DND-41 (cell line): ENCODE results near the gene ZNF701.
"Not testable (repeated sequence)": the region's sequence is repeated elsewhere in the genome, so short reads cannot be mapped to it uniquely, and the experiment has no call there.

Experiments
- ATAC-seq: fragments of 200-7000 bp; cut with Tn5 transposase; 3 replicates; pipeline ENCODE4 v1.9.1; 2021; ENCODE audit warnings: low read depth; ENCODE audit not compliant: insufficient read depth
- DNase-seq: peaks from one replicate; pipeline ENCODE4 v3.0.0-alpha.2; 2020
- H2AFZ ChIP-seq: 2 replicates; pipeline ENCODE4 v1.6.0; 2012; ENCODE audit warnings: low read depth, low read length
- H3K27ac ChIP-seq: 2 replicates; pipeline ENCODE4 v1.5.1; 2012; ENCODE audit warnings: low read length, inconsistent platforms
- H3K27me3 ChIP-seq: fragments of 200-600 bp; sonication (generic); 2 replicates; pipeline ENCODE4 v1.6.0; 2012; ENCODE audit warnings: low read length, mild to moderate bottlenecking, inconsistent platforms; ENCODE audit not compliant: insufficient read depth, poor library complexity
- H3K36me3 ChIP-seq: 2 replicates; pipeline ENCODE4 v1.5.1; 2012; ENCODE audit warnings: low read length, inconsistent platforms; ENCODE audit not compliant: insufficient read depth
- H3K4me1 ChIP-seq: 2 replicates; pipeline ENCODE4 v1.5.1; 2012; ENCODE audit warnings: mild to moderate bottlenecking, low read length; ENCODE audit not compliant: insufficient read depth
- H3K4me2 ChIP-seq: 2 replicates; pipeline ENCODE4 v1.6.0; 2012; ENCODE audit warnings: mild to moderate bottlenecking, moderate library complexity, low read length, inconsistent platforms; ENCODE audit not compliant: insufficient read depth
- H3K4me3 ChIP-seq, 2 experiments: fragments of 200-600 bp in 1 of 2; shearing (Covaris generic) in 1 of 2; 2 replicates each; pipeline ENCODE4 v1.5.1; 2012 to 2016; ENCODE audit warnings: inconsistent platforms in 2 of 2, low read length in 2 of 2, mild to moderate bottlenecking in 2 of 2, low read depth in 1 of 2, moderate library complexity in 1 of 2
- H3K79me2 ChIP-seq: 2 replicates; pipeline ENCODE4 v1.6.0; 2012; ENCODE audit warnings: low read length, inconsistent platforms; ENCODE audit not compliant: insufficient read depth
- H3K9ac ChIP-seq: 2 replicates; pipeline ENCODE4 v1.6.0; 2012; ENCODE audit warnings: low read depth, mild to moderate bottlenecking, inconsistent platforms, low read length, moderate library complexity
- H3K9me3 ChIP-seq: 2 replicates; pipeline ENCODE4 v1.5.1; 2012; ENCODE audit warnings: low read length, moderate library complexity, mild to moderate bottlenecking, inconsistent platforms; ENCODE audit not compliant: insufficient read depth, severe bottlenecking
- H4K20me1 ChIP-seq: 2 replicates; pipeline ENCODE4 v1.6.0; 2012; ENCODE audit warnings: low read length; ENCODE audit not compliant: insufficient read depth
- CTCF ChIP-seq: IDR thresholded peaks from 2 replicates; pipeline ENCODE4 v1.5.1; 2012; ENCODE audit warnings: borderline replicate concordance, low read length, moderate library complexity, mild to moderate bottlenecking; ENCODE audit not compliant: poor library complexity, severe bottlenecking; ENCODE audit errors: extremely low read depth
- EZH2 ChIP-seq: IDR thresholded peaks from 3 replicates; pipeline ENCODE4 v1.6.1; 2012; ENCODE audit warnings: borderline replicate concordance, low read depth, mild to moderate bottlenecking, moderate library complexity, low read length, inconsistent platforms; ENCODE audit not compliant: severe bottlenecking

The ZNF701 gene

DNA sequence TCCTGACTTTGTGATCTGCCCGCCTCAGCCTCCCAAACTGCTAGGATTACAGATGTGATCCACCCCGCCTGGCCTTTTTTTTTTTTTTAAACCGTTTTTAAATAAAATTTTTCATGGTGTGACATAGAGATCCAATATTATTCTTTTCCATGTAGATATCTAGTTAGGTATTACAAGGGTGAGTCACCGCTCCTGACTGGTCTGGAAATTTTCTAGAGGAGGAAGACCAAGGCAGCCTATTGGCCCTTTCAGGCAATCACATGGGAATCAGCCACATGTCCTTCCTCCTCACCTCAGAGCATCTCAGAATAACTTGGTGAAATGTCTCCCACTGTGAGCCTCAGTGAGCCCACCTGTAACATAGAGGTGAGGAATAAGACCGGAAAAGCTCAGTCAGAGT, 28.9 kb upstream of the ZNF701 start:
- H3K36me3 ChIP-seq, result peaks cover 36% of the 10 kb centered on the region
- not testable (repeated sequence) for H3K27ac ChIP-seq, DNase-seq, H3K9ac ChIP-seq, H3K27me3 ChIP-seq, ATAC-seq, H3K4me2 ChIP-seq, H3K9me3 ChIP-seq, H2AFZ ChIP-seq, H3K4me3 ChIP-seq
- H4K20me1 ChIP-seq, result peaks cover 15% of the 10 kb centered on the region; the same call in 1 of the 2 replicates
- H3K4me1 ChIP-seq, result peaks cover 20% of the 10 kb centered on the region
- peaks cover 85% of the 10 kb centered on the region for H3K79me2 ChIP-seq

DNA sequence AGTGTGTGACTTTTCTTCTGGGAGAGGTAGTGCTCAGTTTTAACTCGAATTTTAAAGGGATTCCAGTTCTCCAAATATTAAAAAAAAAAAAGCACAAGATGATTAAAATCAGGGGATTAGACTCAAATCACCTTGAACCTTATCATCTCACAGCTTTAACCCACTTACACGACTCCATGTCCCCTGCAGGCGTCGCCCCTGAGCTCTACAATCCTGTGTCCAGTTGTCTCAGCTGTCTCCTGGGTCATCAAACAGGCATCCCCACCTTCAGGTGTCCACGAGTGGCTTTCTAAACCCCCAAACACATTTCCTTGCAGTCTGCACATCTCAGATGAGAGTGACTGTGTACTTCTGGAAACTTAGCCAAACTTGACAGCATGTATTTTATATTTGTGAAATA, 28.5 kb upstream of the ZNF701 start:
- no peak for DNase-seq
- no peak overlapping the region for H3K4me2 ChIP-seq

GRCh38 chr19:52542541-52542940, 27.5 kb upstream of the ZNF701 start:
- H3K4me1 ChIP-seq, H3K27ac ChIP-seq, H3K27me3 ChIP-seq, ATAC-seq, H3K4me2 ChIP-seq, DNase-seq, H3K4me3 ChIP-seq, H2AFZ ChIP-seq, H3K9me3 ChIP-seq, H3K9ac ChIP-seq: not testable (repeated sequence)
- H3K36me3 ChIP-seq, result peaks cover 50% of the 10 kb centered on the region
- peaks cover 74% of the 10 kb centered on the region for H3K79me2 ChIP-seq
- H4K20me1 ChIP-seq, result peaks cover 10% of the 10 kb centered on the region; the same call in 1 of the 2 replicates

More for the DNA sequence above, 28.5 kb upstream of the ZNF701 start:
- no peak for ATAC-seq
- Histone ChIP-seq H3K27ac (no peak overlapping the region), H3K27me3 (no peaks in the 10 kb centered on the region), H3K9me3 (no peaks in the 10 kb centered on the region), H2AFZ (no peak overlapping the region), H4K20me1 (peaks cover 12% of the 10 kb centered on the region; the same call in 1 of the 2 replicates), H3K79me2 (peaks cover 81% of the 10 kb centered on the region), H3K4me3 (no peak overlapping the region), H3K4me1 (peaks cover 17% of the 10 kb centered on the region), H3K9ac (no peak overlapping the region), H3K36me3 (peaks cover 41% of the 10 kb centered on the region)
- no peak for TF ChIP-seq EZH2
- no peak for TF ChIP-seq CTCF

DNA sequence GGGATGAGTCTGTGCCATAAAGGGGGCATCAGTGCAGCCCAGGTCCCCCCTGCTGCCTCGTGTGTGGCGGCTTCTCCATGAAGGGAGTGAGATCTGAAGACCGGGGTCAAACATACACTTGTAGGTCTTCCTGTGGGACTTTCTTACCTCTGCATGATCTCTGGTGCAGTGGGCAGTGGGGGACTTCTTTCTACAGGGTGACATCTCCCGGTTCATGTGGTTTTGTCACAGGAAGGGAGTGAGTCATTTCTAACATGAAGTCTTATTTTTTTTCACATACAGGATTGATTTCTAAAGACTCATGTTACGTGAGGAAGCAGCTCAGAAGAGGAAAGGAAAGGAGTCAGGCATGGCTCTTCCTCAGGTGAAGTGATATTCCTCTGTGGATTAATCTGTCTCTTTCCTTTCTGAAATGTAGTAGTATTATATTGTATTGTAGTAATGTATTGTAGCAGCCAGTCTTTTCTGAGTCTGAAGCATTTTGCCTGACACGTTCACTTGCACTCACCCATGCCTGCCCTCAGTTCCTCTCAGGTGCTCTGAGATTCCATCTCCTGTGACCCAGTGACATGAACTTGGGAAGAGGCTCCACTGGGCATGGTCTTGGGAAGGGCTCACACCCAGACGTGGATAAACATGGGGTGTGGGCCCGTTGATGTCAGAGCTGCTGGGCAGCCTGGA, 27.0 kb upstream of the ZNF701 start:
- Histone ChIP-seq H3K4me3 (no peak overlapping the region), H3K4me2 (no peak overlapping the region), H3K27ac (no peak overlapping the region), H3K9me3 (no peaks in the 10 kb centered on the region), H2AFZ (no peak overlapping the region), H3K27me3 (no peaks in the 10 kb centered on the region), H3K36me3 (peaks cover 56% of the 10 kb centered on the region), H3K79me2 (peaks cover 68% of the 10 kb centered on the region), H4K20me1 (peaks cover 10% of the 10 kb centered on the region; the same call in 1 of the 2 replicates), H3K9ac (no peak overlapping the region), H3K4me1 (peaks cover 8% of the 10 kb centered on the region; the same call in 1 of the 2 replicates)
- DNase-seq (peak; percentile 36), ATAC-seq (peak; percentile 74)
- TF ChIP-seq EZH2 (no peak), CTCF (no peak)
